ENCODE data around the gene SDR9C7.
A peak's percentile ranks its signal among the peaks of the same experiment; 100 is the strongest.
"Not testable (repeated sequence)": the region's sequence is repeated elsewhere in the genome, so short reads cannot be mapped to it uniquely, and the experiment has no call there.

Gene SDR9C7

GRCh38 chr12:56953314-56953713, 19.1 kb upstream of the SDR9C7 start:
- DNase-seq (ENCODE audit: low read depth) = no peak

- DNase-seq (ENCODE audit: low read depth) = no peak
Measured at GRCh38 chr12:56951582-56952339, 17.6 kb upstream of the SDR9C7 start.

- DNase-seq (ENCODE audit: low read depth) = no peak
Measured at GRCh38 chr12:56948881-56949280, 14.7 kb upstream of the SDR9C7 start.

- no peak for DNase-seq (ENCODE audit: low read depth)
Measured at GRCh38 chr12:56948457-56948777, 14.2 kb upstream of the SDR9C7 start.

GRCh38 chr12:56947633-56948456, 13.6 kb upstream of the SDR9C7 start:
- DNase-seq (ENCODE audit: low read depth) = no peak

GRCh38 chr12:56943878-56944277, 9.7 kb upstream of the SDR9C7 start:
- no peak for DNase-seq (ENCODE audit: low read depth)

- not testable (repeated sequence) for DNase-seq (ENCODE audit: low read depth)
Measured at GRCh38 chr12:56943374-56943773, 9.2 kb upstream of the SDR9C7 start.

GRCh38 chr12:56941299-56942017, 7.2 kb upstream of the SDR9C7 start:
- DNase-seq (ENCODE audit: low read depth) = peak; percentile 39

- not testable (repeated sequence) for DNase-seq (ENCODE audit: low read depth)
Measured at GRCh38 chr12:56940942-56941298, 6.7 kb upstream of the SDR9C7 start.

- no peak for DNase-seq (ENCODE audit: low read depth)
Measured at GRCh38 chr12:56935752-56936151, 1.5 kb upstream of the SDR9C7 start.

- no peak for DNase-seq (ENCODE audit: low read depth)
Measured at GRCh38 chr12:56935157-56935556, 949 bp upstream of the SDR9C7 start.

- DNase-seq (ENCODE audit: low read depth) = peak; percentile 29
Measured at GRCh38 chr12:56932867-56933266, 1.3 kb downstream of the SDR9C7 start.

GRCh38 chr12:56932146-56932545, 2.1 kb downstream of the SDR9C7 start:
- no peak for DNase-seq (ENCODE audit: low read depth)

GRCh38 chr12:56931474-56931978, 2.7 kb downstream of the SDR9C7 start:
- DNase-seq (ENCODE audit: low read depth) = peak; percentile 84

GRCh38 chr12:56930241-56930640, 4.0 kb downstream of the SDR9C7 start:
- no peak for DNase-seq (ENCODE audit: low read depth)

GRCh38 chr12:56929780-56930179, 4.4 kb downstream of the SDR9C7 start:
- no peak for DNase-seq (ENCODE audit: low read depth)

- DNase-seq (ENCODE audit: low read depth) = no peak
Measured at GRCh38 chr12:56928262-56928661, 5.9 kb downstream of the SDR9C7 start.

GRCh38 chr12:56927281-56927680, 6.9 kb downstream of the SDR9C7 start:
- no peak for DNase-seq (ENCODE audit: low read depth)

- no peak for DNase-seq (ENCODE audit: low read depth)
Measured at GRCh38 chr12:56922031-56922430, 12.2 kb downstream of the SDR9C7 start.

- no peak for DNase-seq (ENCODE audit: low read depth)
Measured at GRCh38 chr12:56921346-56921745, 12.9 kb downstream of the SDR9C7 start.

GRCh38 chr12:56918139-56918538, 16.1 kb downstream of the SDR9C7 start:
- not testable (repeated sequence) for DNase-seq (ENCODE audit: low read depth)

- no peak for DNase-seq (ENCODE audit: low read depth)
Measured at GRCh38 chr12:56916996-56917333, 17.2 kb downstream of the SDR9C7 start.
